Upper lobe of left lung (tissue), 6 donors: Measurements from ENCODE around the gene WNT2. TPM values are rescaled to one million over a fixed set of nuclear protein-coding genes. Genes with fewer than 3 reads are reported as not detected.

ENCODE experiments used
- ATAC-seq, 2 donors: fragments of 200-7000 bp; cut with Tn5 transposase; one replicate each; pipeline ENCODE4 v1.9.1; 2022; ENCODE audit warnings: mild to moderate bottlenecking in 2 of 2, moderate library complexity in 2 of 2; ENCODE audit not compliant: low FRiP score in 2 of 2
- DNase-seq, 2 donors: peaks; one replicate each; pipeline ENCODE4 v3.0.0-alpha.2; 2019 to 2020
- H3K27ac ChIP-seq, 4 donors: fragments of 200-600 bp; sonication (generic); one replicate each; pipeline ENCODE4 v1.5.1; 2016 to 2019
- H3K27me3 ChIP-seq, 4 donors: fragments of 200-600 bp; sonication (generic); one replicate each; pipeline ENCODE4 v1.5.1; 2017 to 2019
- H3K36me3 ChIP-seq, 4 donors: fragments of 200-600 bp; sonication (generic); one replicate each; pipeline ENCODE4 v1.5.1; 2016 to 2019
- H3K4me1 ChIP-seq, 4 donors: fragments of 200-600 bp; sonication (generic); one replicate each; pipeline ENCODE4 v1.5.1; 2018 to 2019
- H3K4me3 ChIP-seq, 4 donors: fragments of 200-600 bp; sonication (generic); one replicate each; pipeline ENCODE4 v1.5.1; 2017 to 2019; ENCODE audit warnings: mild to moderate bottlenecking in 2 of 4, moderate library complexity in 1 of 4
- H3K9me3 ChIP-seq, 4 donors: fragments of 200-600 bp; sonication (generic); one replicate each; pipeline ENCODE4 v1.5.1; 2018 to 2019
- CTCF ChIP-seq, 6 experiments: fragments of 450-650 bp in 4 of 6; fragments of 200-600 bp in 2 of 6; sonication (generic) in 2 of 6; IDR thresholded peaks; one replicate each; pipeline ENCODE4 v1.5.1; 2016 to 2019; ENCODE audit warnings: antibody characterized with exemption in 6 of 6
- EP300 ChIP-seq, 4 donors: sonication (generic); formaldehyde crosslinking; IDR thresholded peaks; one replicate each; pipeline ENCODE4 v1.5.1; 2017; ENCODE audit warnings: antibody characterized with exemption in 4 of 4, control low read depth in 2 of 4
- POLR2A ChIP-seq, 4 donors: fragments of 450-650 bp; IDR thresholded peaks; one replicate each; pipeline ENCODE4 v1.5.1; 2016 to 2017; ENCODE audit warnings: antibody characterized with exemption in 4 of 4, mild to moderate bottlenecking in 2 of 4
- POLR2AphosphoS5 ChIP-seq, 2 donors: sonication (generic); formaldehyde crosslinking; IDR thresholded peaks; one replicate each; pipeline ENCODE4 v1.5.1; 2017; ENCODE audit warnings: antibody characterized with exemption in 2 of 2
- WGBS, 2 donors: methylation state at CpG; one replicate each; pipeline ENCODE4 v1.1.5; 2017 to 2018; 5-methylcytosine and 5-hydroxymethylcytosine counted together
- total RNA-seq, 6 donors: library from RNA; depleted of rRNA in 4 of 6; stranded (reverse); fragments of >200 nt in 4 of 6; gene quantifications; one replicate each; pipeline versions ENCODE4 v1.1.0 to v1.2.1, GENCODE V29; 2016 to 2021
- donor health status: DM: no; HTN: no; CAD: no; lungs with moderate emphysema.
- donor health status: DM: no; HTN: yes; CAD: no; lungs with severe emphysema.

WNT2 gene
- total RNA-seq, 6 donors from 2014 or later, result 1.0 to 13.9 (median 7.1) TPM

- 77 to 87% methylated on average over 1 of the region's 1 CpG for whole genome bisulfite sequencing, 2 donors
- no peaks in the 10 kb centered on the region for H3K9me3 ChIP-seq
- no peak for TF ChIP-seq EP300 (IDR thresholded peaks at IDR 0.05)
- no peak for TF ChIP-seq POLR2A (IDR thresholded peaks at IDR 0.05)
- no peak for TF ChIP-seq CTCF (IDR thresholded peaks at IDR 0.05)
- TF ChIP-seq POLR2AphosphoS5 (IDR thresholded peaks at IDR 0.05), result no peak
- no peaks in the 10 kb centered on the region for H3K4me1 ChIP-seq
- no peak overlapping the region for H3K27ac ChIP-seq
- DNase-seq (no peak), ATAC-seq (no peak)
- H3K4me3 ChIP-seq, result no peak overlapping the region
- H3K36me3 ChIP-seq, result no peaks in the 10 kb centered on the region
- no peaks in the 10 kb centered on the region for H3K27me3 ChIP-seq
Measured at GRCh38 chr7:117338020-117338419, 15.2 kb upstream of the WNT2 start.

GRCh38 chr7:117333168-117333567 lies 10.3 kb upstream of the WNT2 start:
- Histone ChIP-seq H3K27me3 (no peaks in the 10 kb centered on the region), H3K9me3 (no peaks in the 10 kb centered on the region), H3K4me1 (no peaks in the 10 kb centered on the region), H3K27ac (no peak overlapping the region), H3K4me3 (no peak overlapping the region), H3K36me3 (no peaks in the 10 kb centered on the region)
- DNase-seq (no peak), ATAC-seq (no peak)
- TF ChIP-seq EP300 (IDR thresholded peaks at IDR 0.05) (no peak), POLR2A (IDR thresholded peaks at IDR 0.05) (no peak), POLR2AphosphoS5 (IDR thresholded peaks at IDR 0.05) (no peak), CTCF (IDR thresholded peaks at IDR 0.05) (no peak)

- Histone ChIP-seq H3K36me3 (no peaks in the 10 kb centered on the region), H3K27me3 (no peaks in the 10 kb centered on the region), H3K4me3 (no peak overlapping the region), H3K27ac (no peak overlapping the region), H3K4me1 (no peaks in the 10 kb centered on the region), H3K9me3 (no peaks in the 10 kb centered on the region)
- DNase-seq (no peak), ATAC-seq (no peak)
- TF ChIP-seq POLR2A (IDR thresholded peaks at IDR 0.05) (no peak), EP300 (IDR thresholded peaks at IDR 0.05) (no peak), POLR2AphosphoS5 (IDR thresholded peaks at IDR 0.05) (no peak), CTCF (IDR thresholded peaks at IDR 0.05) (no peak)
Measured at GRCh38 chr7:117332031-117332430, 9.2 kb upstream of the WNT2 start.

- DNase-seq, result no peak
- H3K9me3 ChIP-seq, result no peaks in the 10 kb centered on the region
- no peak for ATAC-seq
- no peak overlapping the region for H3K27ac ChIP-seq
- TF ChIP-seq EP300 (IDR thresholded peaks at IDR 0.05) (no peak), POLR2A (IDR thresholded peaks at IDR 0.05) (no peak), CTCF (IDR thresholded peaks at IDR 0.05) (no peak), POLR2AphosphoS5 (IDR thresholded peaks at IDR 0.05) (no peak)
- no peaks in the 10 kb centered on the region for H3K36me3 ChIP-seq
- 80 to 100% methylated on average over 1 of the region's 1 CpG for WGBS, 2 donors
- H3K4me1 ChIP-seq, result peaks cover 20 to 27% (median 24%) of the 10 kb centered on the region in 4 donors
- H3K27me3 ChIP-seq, result peaks cover 0 to 17% (median 8%) of the 10 kb centered on the region in 4 donors
- no peak overlapping the region for H3K4me3 ChIP-seq
Measured at GRCh38 chr7:117325836-117326235, 3.0 kb upstream of the WNT2 start.

- Histone ChIP-seq H3K27ac (peak overlapping the region; percentile 27 to 74 (median 56)), H3K9me3 (no peaks in the 10 kb centered on the region), H3K4me1 (peaks cover 20 to 27% (median 24%) of the 10 kb centered on the region in 4 donors), H3K27me3 (peaks cover 0 to 17% (median 8%) of the 10 kb centered on the region in 4 donors), H3K4me3 (peak overlapping the region in 3 of 4 donors; percentile 35 to 53 (median 48)), H3K36me3 (no peaks in the 10 kb centered on the region)
- TF ChIP-seq POLR2A (IDR thresholded peaks at IDR 0.05), result no peak
- TF ChIP-seq CTCF (IDR thresholded peaks at IDR 0.05), result no peak
- TF ChIP-seq EP300 (IDR thresholded peaks at IDR 0.05), result no peak
- TF ChIP-seq POLR2AphosphoS5 (IDR thresholded peaks at IDR 0.05), result no peak
- DNase-seq (no peak), ATAC-seq (peak; percentile 56 to 73)
- WGBS, 2 donors, result 52 to 62% methylated on average over 4 of the region's 4 CpGs
Measured at GRCh38 chr7:117324960-117325359, 2.1 kb upstream of the WNT2 start.
